Measurements from ENCODE around the gene TNFRSF4. TPM values are rescaled to one million over a fixed set of nuclear protein-coding genes. Genes with fewer than 3 reads are reported as not detected.

Gene TNFRSF4
- total and polyA plus RNA-seq, 2 of the 8 experiments (the other 6 are each of a cell fraction or from before 2014, with no cell fraction given), result 0.06 TPM; not detected in 1

DNA sequence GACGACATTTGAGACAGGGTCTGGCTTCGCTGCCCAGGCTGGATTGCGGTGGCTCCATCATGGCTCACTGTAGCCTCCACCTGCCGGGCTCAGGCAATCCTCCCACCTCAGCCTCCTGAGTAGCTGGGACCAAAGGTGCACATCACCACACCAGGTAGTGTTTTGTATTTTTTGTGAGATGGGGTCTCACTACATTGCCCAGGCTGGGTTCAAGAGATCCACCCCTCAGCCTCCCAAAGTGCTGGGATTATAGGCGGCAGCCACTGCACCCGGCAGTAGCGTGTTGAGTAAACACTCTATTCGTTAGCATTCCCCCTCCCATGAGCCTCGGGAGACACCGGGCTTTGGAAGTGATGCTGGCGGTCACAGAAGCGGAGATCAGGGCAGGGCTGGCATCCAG lies 39.4 kb upstream of the TNFRSF4 start:
- CTCF ChIA-PET (ENCODE audit: partially characterized antibody), result interaction anchor here (0.8 to 1.9 kb wide), 4 partner anchors 10 to 38 kb away, joined by 3 to 10 read pairs (median 3); no protein-coding TSS in a partner anchor
- Histone ChIP-seq H3K23me2 (ENCODE audit: low read depth, low read length) (no peaks in the 10 kb centered on the region), H4K8ac (ENCODE audit: extremely low read depth, insufficient read depth, low read length) (no peak overlapping the region), H2BK20ac (ENCODE audit: low read length) (no peak overlapping the region), H2AK5ac (ENCODE audit: low read depth, low read length) (no peak overlapping the region), H2BK15ac (ENCODE audit: low read length) (no peak overlapping the region), H3K79me1 (ENCODE audit: low read depth, low read length) (peaks cover under 1% of the 10 kb centered on the region; the same call in 1 of the 2 replicates), H3K14ac (ENCODE audit: insufficient read length) (no peak overlapping the region), H2AFZ (ENCODE audit: low read length) (no peak overlapping the region), H4K91ac (replicated peaks; ENCODE audit: insufficient read length, low read length) (no peak overlapping the region), H2BK5ac (ENCODE audit: low read depth, low read length) (no peak overlapping the region), H3K56ac (replicated peaks; ENCODE audit: insufficient read length, low read depth, low read length) (no peak overlapping the region), H2BK120ac (replicated peaks; ENCODE audit: low read depth, low read length) (no peak overlapping the region), H3K4me1 (replicated peaks in 1 of 4; ENCODE audit: control insufficient read depth in 3 of 4, insufficient read depth in 4 of 4, low read length in 3 of 4) (peaks cover 0 to 10% (median 4%) of the 10 kb centered on the region in 4 experiments; a peak in 6 of 7 replicates), H4K20me1 (replicated peaks in 1 of 2; ENCODE audit: control insufficient read depth in 1 of 2, insufficient read depth in 2 of 2, low read length in 2 of 2) (peaks cover 0 to 11% of the 10 kb centered on the region in 2 experiments), H3K4me3 (ENCODE audit: extremely low read depth in 1 of 4, insufficient read depth in 2 of 4, low read depth in 3 of 4, low read length in 4 of 4) (no peak overlapping the region), H3K4ac (replicated peaks; ENCODE audit: insufficient read length, low read depth, low read length) (no peak overlapping the region), H3K23ac (ENCODE audit: insufficient read length) (no peak overlapping the region), H3K9me3 (ENCODE audit: insufficient read depth in 2 of 2, low read depth in 1 of 2, low read length in 1 of 2) (no peaks in the 10 kb centered on the region), H3K79me2 (ENCODE audit: control insufficient read depth in 1 of 2, insufficient read depth in 2 of 2, low read length in 2 of 2) (no peaks in the 10 kb centered on the region), H3K27me3 (replicated peaks in 1 of 4; ENCODE audit: control insufficient read depth in 3 of 4, extremely low read depth in 1 of 4, insufficient read depth in 3 of 4, low read length in 3 of 4) (no peaks in the 10 kb centered on the region), H3K27ac (ENCODE audit: low read depth, low read length) (no peak overlapping the region), H2BK12ac (ENCODE audit: low read depth, low read length) (no peak overlapping the region), H3K9ac (replicated peaks in 1 of 4; ENCODE audit: extremely low read depth in 1 of 4, low read depth in 3 of 4, low read length in 3 of 4) (no peak overlapping the region), H3K4me2 (ENCODE audit: insufficient read depth in 1 of 2, low read depth in 2 of 2, low read length in 2 of 2) (no peak overlapping the region), H3K18ac (ENCODE audit: extremely low read depth, low read length) (no peak overlapping the region), H4K5ac (ENCODE audit: insufficient read length, low read depth, low read length) (no peak overlapping the region), H3K36me3 (ENCODE audit: control insufficient read depth in 2 of 4, insufficient read depth in 4 of 4, low read length in 3 of 4) (peaks cover 0 to 27% (median 13%) of the 10 kb centered on the region in 4 experiments; a peak in 6 of 8 replicates)
- 91% methylated on average over 12 of the region's 12 CpGs; no CpG with 5 or more reads in 1 of the 2 experiments for WGBS, 2 experiments (ENCODE audit: extremely low coverage in 1 of 2, insufficient coverage in 1 of 2, insufficient read length in 1 of 2, insufficient replicate concordance in 2 of 2, low coverage in 1 of 2, low lambda C conversion rate in 2 of 2, missing lambda C conversion rate in 1 of 2)
- no peak for FAIRE-seq
- TF ChIP-seq TAF1 (IDR thresholded peaks at IDR 0.05; ENCODE audit: low read depth, low read length) (no peak), KDM1A (IDR thresholded peaks at IDR 0.05; ENCODE audit: borderline replicate concordance, low read length) (peak; percentile 52; the same call in 1 of the 2 replicates)
- POLR2A ChIA-PET (ENCODE audit: partially characterized antibody), result no interaction called here
- no peak for DNase-seq (ENCODE audit: low read depth in 1 of 2, low spot score in 2 of 2)
